ENCODE results near the gene PUM2. TPM values are rescaled to one million over a fixed set of nuclear protein-coding genes. Genes with fewer than 3 reads are reported as not detected.
A peak's percentile ranks its signal among the peaks of the same experiment; 100 is the strongest.

Gene PUM2
- total and polyA plus RNA-seq, 2 of the 13 experiments (the other 11 are each of a cell fraction or from before 2014, with no cell fraction given): 69.6 to 69.8 TPM

- TF ChIP-seq, protein P1, sequence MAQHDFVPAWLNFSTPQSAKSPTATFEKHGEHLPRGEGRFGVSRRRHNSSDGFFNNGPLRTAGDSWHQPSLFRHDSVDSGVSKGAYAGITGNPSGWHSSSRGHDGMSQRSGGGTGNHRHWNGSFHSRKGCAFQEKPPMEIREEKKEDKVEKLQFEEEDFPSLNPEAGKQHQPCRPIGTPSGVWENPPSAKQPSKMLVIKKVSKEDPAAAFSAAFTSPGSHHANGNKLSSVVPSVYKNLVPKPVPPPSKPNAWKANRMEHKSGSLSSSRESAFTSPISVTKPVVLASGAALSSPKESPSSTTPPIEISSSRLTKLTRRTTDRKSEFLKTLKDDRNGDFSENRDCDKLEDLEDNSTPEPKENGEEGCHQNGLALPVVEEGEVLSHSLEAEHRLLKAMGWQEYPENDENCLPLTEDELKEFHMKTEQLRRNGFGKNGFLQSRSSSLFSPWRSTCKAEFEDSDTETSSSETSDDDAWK (CRISPR knock-in tag; IDR thresholded peaks at IDR 0.05): no peak
- TF ChIP-seq MED1 (CRISPR knock-in tag; IDR thresholded peaks at IDR 0.05) (peak; percentile 72), ZNF3 (CRISPR knock-in tag; IDR thresholded peaks at IDR 0.05) (no peak), RBFOX2 (IDR thresholded peaks at IDR 0.05; ENCODE audit: low read depth, low read length) (peak; percentile 83), KLF12 (CRISPR knock-in tag; IDR thresholded peaks at IDR 0.05; ENCODE audit: borderline replicate concordance) (no peak; the same call in 1 of the 2 replicates), TRAFD1 (CRISPR knock-in tag; IDR thresholded peaks at IDR 0.05; ENCODE audit: borderline replicate concordance) (peak; percentile 39), RFX1 (IDR thresholded peaks at IDR 0.05) (no peak), ZNF747 (CRISPR knock-in tag; IDR thresholded peaks at IDR 0.05; ENCODE audit: borderline replicate concordance) (peak; percentile 84; the same call in 1 of the 2 replicates), TEAD2 (CRISPR knock-in tag; IDR thresholded peaks at IDR 0.05) (no peak), U2AF1 (optimal IDR thresholded peaks at IDR 0.05; ENCODE audit: low read depth, low read length) (no peak), SMAD1 (CRISPR knock-in tag; IDR thresholded peaks at IDR 0.05; ENCODE audit: borderline replicate concordance, low read depth) (peak; percentile 25; the same call in 1 of the 2 replicates), DZIP1 (CRISPR knock-in tag; IDR thresholded peaks at IDR 0.05) (peak; percentile 24; the same call in 1 of the 2 replicates), ZNF879 (CRISPR knock-in tag; IDR thresholded peaks at IDR 0.05) (0 out of 2 replicates have a peak, but pooled peaks have one; percentile 20)
- TF ChIP-seq, protein P2, sequence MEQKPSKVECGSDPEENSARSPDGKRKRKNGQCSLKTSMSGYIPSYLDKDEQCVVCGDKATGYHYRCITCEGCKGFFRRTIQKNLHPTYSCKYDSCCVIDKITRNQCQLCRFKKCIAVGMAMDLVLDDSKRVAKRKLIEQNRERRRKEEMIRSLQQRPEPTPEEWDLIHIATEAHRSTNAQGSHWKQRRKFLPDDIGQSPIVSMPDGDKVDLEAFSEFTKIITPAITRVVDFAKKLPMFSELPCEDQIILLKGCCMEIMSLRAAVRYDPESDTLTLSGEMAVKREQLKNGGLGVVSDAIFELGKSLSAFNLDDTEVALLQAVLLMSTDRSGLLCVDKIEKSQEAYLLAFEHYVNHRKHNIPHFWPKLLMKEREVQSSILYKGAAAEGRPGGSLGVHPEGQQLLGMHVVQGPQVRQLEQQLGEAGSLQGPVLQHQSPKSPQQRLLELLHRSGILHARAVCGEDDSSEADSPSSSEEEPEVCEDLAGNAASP (CRISPR knock-in tag; IDR thresholded peaks at IDR 0.05; ENCODE audit: borderline replicate concordance): peak; percentile 33; the same call in 1 of the 2 replicates
- TF ChIP-seq, protein P3, sequence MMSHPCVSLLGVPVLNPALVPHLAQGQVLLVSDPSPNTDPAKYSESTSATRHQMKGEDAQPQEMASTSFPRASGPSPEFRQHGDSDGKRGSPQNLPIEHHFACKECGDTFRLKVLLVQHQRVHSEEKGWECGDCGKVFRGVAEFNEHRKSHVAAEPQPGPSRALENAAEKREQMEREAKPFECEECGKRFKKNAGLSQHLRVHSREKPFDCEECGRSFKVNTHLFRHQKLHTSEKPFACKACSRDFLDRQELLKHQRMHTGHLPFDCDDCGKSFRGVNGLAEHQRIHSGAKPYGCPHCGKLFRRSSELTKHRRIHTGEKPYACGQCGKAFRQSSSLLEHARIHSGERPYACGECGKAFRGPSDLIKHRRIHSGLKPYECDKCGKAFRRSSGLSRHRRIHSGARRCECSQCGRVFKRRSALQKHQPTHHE (CRISPR knock-in tag; IDR thresholded peaks at IDR 0.05; ENCODE audit: borderline replicate concordance): peak; percentile 12; the same call in 1 of the 2 replicates
- TF ChIP-seq, protein P4, sequence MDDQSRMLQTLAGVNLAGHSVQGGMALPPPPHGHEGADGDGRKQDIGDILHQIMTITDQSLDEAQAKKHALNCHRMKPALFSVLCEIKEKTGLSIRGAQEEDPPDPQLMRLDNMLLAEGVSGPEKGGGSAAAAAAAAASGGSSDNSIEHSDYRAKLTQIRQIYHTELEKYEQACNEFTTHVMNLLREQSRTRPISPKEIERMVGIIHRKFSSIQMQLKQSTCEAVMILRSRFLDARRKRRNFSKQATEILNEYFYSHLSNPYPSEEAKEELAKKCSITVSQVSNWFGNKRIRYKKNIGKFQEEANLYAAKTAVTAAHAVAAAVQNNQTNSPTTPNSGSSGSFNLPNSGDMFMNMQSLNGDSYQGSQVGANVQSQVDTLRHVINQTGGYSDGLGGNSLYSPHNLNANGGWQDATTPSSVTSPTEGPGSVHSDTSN (CRISPR knock-in tag; IDR thresholded peaks at IDR 0.05; ENCODE audit: borderline replicate concordance): no peak
Observed at GRCh38 chr2:20225294-20226151, 125.1 kb downstream of the PUM2 start (continued).
